A673 (cell line): ENCODE measurements around the gene SELENOV.

Experiments used
- EZH2 ChIP-seq: fragments of 200-600 bp; sonication (generic); IDR thresholded peaks from 2 replicates; pipeline ENCODE4 v1.6.1; 2017; ENCODE audit warnings: borderline replicate concordance, low read depth, mild to moderate bottlenecking, mixed read lengths, antibody characterized with exemption, low read length; ENCODE audit not compliant: poor library complexity, severe bottlenecking
- TF ChIP-seq, protein P1 (sequence below): fragments of 300-800, 200-600 bp; sonication (generic); conservative IDR thresholded peaks from 2 replicates; pipeline ENCODE4 v1.5.1; 2017; ENCODE audit warnings: low read depth, mild to moderate bottlenecking, antibody characterized with exemption, low read length, moderate library complexity, mixed read lengths

DNA sequence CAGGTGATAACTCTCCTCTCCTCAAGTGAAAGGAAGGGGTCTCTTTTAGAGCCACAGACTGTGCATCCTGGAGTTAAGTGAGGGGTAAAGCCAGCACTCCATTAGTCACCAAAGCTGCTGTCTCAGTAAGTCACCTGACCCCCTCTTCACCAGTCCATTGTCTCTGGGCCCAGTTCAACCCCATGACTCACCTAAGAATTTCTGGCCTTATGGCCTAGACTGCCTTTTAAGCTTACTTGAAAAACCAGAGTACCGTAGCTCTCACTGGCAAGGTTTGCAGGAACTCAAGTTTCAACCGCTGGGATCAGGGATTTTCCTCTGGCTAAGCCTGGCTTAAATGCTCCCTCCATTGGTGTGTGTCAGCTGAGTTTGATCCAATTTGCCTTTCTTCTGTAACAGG, 48.5 kb downstream of the SELENOV start:
- TF ChIP-seq, protein P1, sequence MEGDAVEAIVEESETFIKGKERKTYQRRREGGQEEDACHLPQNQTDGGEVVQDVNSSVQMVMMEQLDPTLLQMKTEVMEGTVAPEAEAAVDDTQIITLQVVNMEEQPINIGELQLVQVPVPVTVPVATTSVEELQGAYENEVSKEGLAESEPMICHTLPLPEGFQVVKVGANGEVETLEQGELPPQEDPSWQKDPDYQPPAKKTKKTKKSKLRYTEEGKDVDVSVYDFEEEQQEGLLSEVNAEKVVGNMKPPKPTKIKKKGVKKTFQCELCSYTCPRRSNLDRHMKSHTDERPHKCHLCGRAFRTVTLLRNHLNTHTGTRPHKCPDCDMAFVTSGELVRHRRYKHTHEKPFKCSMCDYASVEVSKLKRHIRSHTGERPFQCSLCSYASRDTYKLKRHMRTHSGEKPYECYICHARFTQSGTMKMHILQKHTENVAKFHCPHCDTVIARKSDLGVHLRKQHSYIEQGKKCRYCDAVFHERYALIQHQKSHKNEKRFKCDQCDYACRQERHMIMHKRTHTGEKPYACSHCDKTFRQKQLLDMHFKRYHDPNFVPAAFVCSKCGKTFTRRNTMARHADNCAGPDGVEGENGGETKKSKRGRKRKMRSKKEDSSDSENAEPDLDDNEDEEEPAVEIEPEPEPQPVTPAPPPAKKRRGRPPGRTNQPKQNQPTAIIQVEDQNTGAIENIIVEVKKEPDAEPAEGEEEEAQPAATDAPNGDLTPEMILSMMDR = no peak
- TF ChIP-seq EZH2 = no peak
